Occipital lobe (tissue), 2 donors: ENCODE data around the gene TBC1D22A. TPM values are rescaled to one million over a fixed set of nuclear protein-coding genes. Genes with fewer than 3 reads are reported as not detected.

Experiments used
- DNase-seq: peaks from one replicate; lab custom pipeline; 2025; lab: John Stamatoyannopoulos, UW
- total RNA-seq: library from RNA; depleted of rRNA; stranded (reverse); fragments of >200 nt; gene quantifications from one replicate; pipeline ENCODE4 v1.2.3, GENCODE V29; 2014

TBC1D22A gene
- total RNA-seq, 1 donor from 2014 or later: 4.5 TPM

DNA sequence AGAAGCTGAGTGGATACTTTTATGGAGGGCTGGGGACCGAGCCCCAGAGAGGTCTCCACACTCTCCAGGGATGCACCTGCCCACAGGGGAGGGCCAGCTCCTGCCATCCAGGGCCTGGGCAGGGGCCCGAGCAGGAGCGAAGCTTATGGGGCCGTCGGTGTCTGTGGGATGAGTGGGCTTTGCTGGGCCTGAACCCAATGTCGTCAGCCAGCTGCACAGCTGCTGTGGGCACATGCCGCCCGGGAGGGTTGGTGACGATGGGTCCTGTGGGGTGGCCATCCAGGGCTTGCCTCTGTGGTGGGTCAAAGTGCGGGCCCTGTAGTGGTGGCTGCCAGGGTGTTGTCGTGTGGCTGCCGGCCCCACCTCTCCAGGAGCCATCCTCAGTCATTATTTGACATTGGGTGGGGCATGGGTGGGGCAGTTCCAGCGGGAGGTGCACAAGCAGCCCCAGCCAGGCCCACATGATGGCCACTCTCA is 447.1 kb downstream of the TBC1D22A start:
- DNase-seq: no peak

DNA sequence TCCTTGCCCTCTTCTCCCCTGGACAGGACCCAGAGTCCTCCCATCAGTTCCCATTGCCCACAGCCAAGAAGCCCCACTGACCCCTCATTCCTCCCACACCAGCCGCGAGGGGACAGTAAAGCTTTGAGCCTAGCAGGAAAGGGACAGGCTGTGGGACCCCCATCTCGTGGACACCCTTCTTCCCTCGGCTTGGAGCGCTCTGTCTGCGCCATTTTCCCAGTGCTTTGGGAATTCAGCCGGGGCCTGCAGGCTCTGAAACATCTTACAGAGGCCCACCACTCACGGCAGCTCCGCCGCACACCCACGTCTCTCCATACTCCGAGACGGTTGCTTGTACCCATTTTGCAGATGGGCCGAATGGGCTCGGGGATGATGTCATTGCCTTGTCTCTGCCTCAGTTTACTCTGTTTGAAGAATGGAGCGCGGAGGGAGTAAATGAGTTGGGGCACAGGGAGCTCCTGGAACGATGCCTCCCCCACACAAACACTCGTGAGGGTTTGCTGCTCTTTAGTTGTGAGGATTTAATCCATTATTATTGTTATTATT is 447.7 kb downstream of the TBC1D22A start:
- no peak for DNase-seq

- no peak for DNase-seq
These were observed 448.2 kb downstream of the TBC1D22A start for GRCh38 chr22:47210686-47211085.

DNA sequence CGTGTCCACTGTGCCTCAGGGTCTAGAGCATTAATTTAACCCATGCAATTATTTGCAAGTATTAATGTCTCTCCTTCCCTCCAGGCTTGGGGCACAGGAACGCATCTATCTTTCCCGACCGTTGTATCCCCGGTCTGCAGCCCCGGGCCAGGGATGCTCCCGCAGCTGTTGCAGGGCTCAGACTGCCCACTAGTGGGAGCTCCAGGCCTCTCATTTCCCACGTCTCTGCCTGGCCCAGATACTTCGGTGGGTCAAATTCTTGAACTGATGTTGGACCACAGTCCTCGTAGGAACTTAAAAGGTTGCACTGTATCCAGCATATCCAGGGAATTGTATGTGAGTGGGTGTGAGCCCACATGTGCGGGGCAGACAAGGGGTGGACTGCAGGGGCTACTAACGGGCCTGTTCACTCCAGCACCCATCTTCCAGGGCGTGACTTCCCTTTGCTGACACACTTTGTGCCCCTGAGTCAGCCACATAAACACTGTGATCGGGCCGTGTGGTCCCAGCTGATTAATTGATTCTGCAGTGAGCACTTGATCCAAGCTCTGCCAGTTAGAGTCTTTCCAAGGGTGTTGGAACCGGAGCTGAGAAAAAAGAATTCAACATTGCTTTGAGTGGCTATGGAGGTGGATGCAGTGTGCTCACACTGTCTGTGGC is 451.3 kb downstream of the TBC1D22A start:
- no peak for DNase-seq

DNA sequence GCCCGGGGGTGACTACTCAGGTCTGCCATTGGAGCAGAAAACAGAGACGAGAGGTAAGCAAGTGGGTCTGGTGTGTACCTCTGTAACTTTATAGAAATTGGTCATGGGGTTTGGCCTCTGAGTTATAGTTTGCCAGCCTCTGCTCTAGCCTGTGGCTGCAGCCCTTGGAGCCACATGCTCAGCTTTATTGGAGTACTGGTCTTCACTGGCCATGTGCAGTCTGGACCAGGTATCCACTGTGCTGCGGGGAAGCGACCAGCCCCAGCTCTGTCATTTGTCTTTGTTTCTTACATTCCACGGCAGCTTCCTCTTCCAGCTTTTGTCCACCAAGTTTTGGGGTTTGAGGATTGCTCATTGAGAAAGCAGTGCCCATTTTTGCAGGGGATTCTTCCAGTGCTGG is 453.4 kb downstream of the TBC1D22A start:
- DNase-seq: no peak

- no peak for DNase-seq
These were observed 456.2 kb downstream of the TBC1D22A start for GRCh38 chr22:47218671-47219070.

- DNase-seq: no peak
These were observed 457.3 kb downstream of the TBC1D22A start for GRCh38 chr22:47219789-47220188.

GRCh38 chr22:47220752-47221151 is 458.3 kb downstream of the TBC1D22A start:
- no peak for DNase-seq

DNA sequence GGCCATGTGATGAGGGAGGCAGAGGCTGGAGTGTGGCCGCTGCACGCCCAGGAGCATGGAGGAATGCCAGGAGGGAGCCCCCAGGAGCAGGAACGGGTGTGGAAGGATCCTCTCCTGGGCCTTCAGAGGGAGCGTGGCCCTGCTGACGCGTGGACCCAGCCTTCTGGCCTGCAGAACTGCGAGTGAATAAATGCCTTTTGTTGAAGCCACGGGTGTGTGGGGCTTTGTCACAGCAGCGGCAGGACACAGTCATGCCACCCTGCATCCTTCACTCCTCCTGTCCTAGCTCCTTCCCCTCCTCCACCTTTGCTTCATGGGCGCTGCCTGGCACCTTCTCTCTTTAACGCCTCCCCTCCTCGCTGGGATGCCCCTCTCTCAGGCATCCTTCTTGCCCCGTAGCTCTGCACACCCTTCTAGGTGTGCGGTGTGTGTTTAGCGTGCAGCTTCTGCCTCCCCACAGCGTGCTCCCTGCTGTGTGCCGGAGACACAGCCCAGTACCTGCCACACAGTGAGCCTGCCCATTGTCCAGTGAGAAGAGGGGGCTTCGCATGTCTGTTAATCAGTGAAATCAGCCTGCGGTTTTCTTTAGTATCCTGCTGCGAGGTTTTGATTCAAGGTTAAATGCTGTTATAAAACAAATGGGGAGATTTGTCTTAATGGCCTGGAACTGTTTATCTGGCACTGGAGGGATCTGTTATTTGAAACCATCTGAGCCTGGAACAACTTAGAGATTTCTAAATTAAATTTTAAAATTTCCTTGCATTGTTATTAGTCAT is 459.6 kb downstream of the TBC1D22A start:
- DNase-seq: no peak

Other genes with a start within 250 kb of the TBC1D22A start
- 4.1 TPM for gene CELSR1, start 225.0 kb upstream of the TBC1D22A start, total RNA-seq
- 55.8 TPM for gene GRAMD4, start 142.3 kb upstream of the TBC1D22A start, total RNA-seq
- 42.0 TPM for gene CERK, start 24.4 kb upstream of the TBC1D22A start, total RNA-seq